HL-60 (cell line): ENCODE results near the gene EBPL.

ENCODE experiments used
- CTCF ChIP-seq: IDR thresholded peaks from one replicate; pipeline ENCODE4 v1.5.1; 2011; ENCODE audit warnings: low read length, control low read depth, inconsistent platforms; ENCODE audit not compliant: insufficient read depth
- POLR2AphosphoS5 ChIP-seq: IDR thresholded peaks from 2 replicates; pipeline ENCODE4 v1.6.1; 2012; ENCODE audit warnings: low read depth

- no peak for TF ChIP-seq POLR2AphosphoS5
- no peak for TF ChIP-seq CTCF
Measured at GRCh38 chr13:49664606-49665005, 26.7 kb downstream of the EBPL start.
